ENCODE measurements around the gene AJAP1.

AJAP1 gene

GRCh38 chr1:4837031-4837600 lies 182.7 kb downstream of the AJAP1 start:
- no peak for DNase-seq (ENCODE audit: low read depth)

- no peak for DNase-seq (ENCODE audit: low read depth)
Measured at GRCh38 chr1:4837752-4838151, 183.3 kb downstream of the AJAP1 start.

- DNase-seq (ENCODE audit: low read depth): no peak
Measured at GRCh38 chr1:4838231-4838630, 183.8 kb downstream of the AJAP1 start.
